HepG2 (cell line): Measurements from ENCODE around the gene SNRNP25. TPM values are rescaled to one million over a fixed set of nuclear protein-coding genes. Genes with fewer than 3 reads are reported as not detected.

Source experiments
- HIVEP1 ChIP-seq: sonication (generic); formaldehyde crosslinking; IDR thresholded peaks from 2 replicates; pipeline ENCODE4 v1.4.0; 2020; ENCODE audit warnings: mild to moderate bottlenecking, missing genetic modification reagents
- NCOA5 ChIP-seq: sonication (generic); formaldehyde crosslinking; IDR thresholded peaks from 2 replicates; pipeline ENCODE4 v1.4.0; 2020; ENCODE audit warnings: missing genetic modification reagents
- SCMH1 ChIP-seq: sonication (generic); formaldehyde crosslinking; IDR thresholded peaks from 2 replicates; pipeline ENCODE4 v1.9.0; 2021; ENCODE audit warnings: missing genetic modification reagents, mild to moderate bottlenecking, borderline replicate concordance
- SMYD3 ChIP-seq: sonication (generic); formaldehyde crosslinking; IDR thresholded peaks from 2 replicates; pipeline ENCODE4 v1.8.1; 2023; ENCODE audit warnings: mild to moderate bottlenecking, missing genetic modification reagents
- ZKSCAN5 ChIP-seq: sonication (generic); formaldehyde crosslinking; IDR thresholded peaks from 2 replicates; pipeline ENCODE4 v1.5.1; 2020; ENCODE audit warnings: mild to moderate bottlenecking, missing genetic modification reagents
- ZNF343 ChIP-seq: sonication (generic); formaldehyde crosslinking; IDR thresholded peaks from 2 replicates; pipeline ENCODE4 v1.4.0; 2020; ENCODE audit warnings: mild to moderate bottlenecking, missing genetic modification reagents
- ZNF484 ChIP-seq: sonication (generic); formaldehyde crosslinking; IDR thresholded peaks from 2 replicates; pipeline ENCODE4 v1.5.1; 2020; ENCODE audit warnings: mild to moderate bottlenecking, low read depth, missing genetic modification reagents, borderline replicate concordance
- ZSCAN31 ChIP-seq: sonication (generic); formaldehyde crosslinking; IDR thresholded peaks from 2 replicates; pipeline ENCODE4 v1.5.0; 2020; ENCODE audit warnings: low read depth, mild to moderate bottlenecking, missing genetic modification reagents
- polyA plus RNA-seq, 8 experiments: library from polyadenylated mRNA; depleted of rRNA in 3 of 8; stranded (reverse) in 7 of 8; unstranded in 1 of 8; fragments of >200 nt; fragmentation: Illumina TruSeq in 4 of 8; extraction: Trizol in 4 of 8; gene quantifications; 2 replicates each; pipeline versions ENCODE4 v1.2.1 to v1.2.3, GENCODE V29; 2011 to 2016; ENCODE audit warnings: low read depth in 4 of 8, missing spikeins in 1 of 8, mixed read lengths in 1 of 8; ENCODE audit not compliant: insufficient read depth in 1 of 8
- total RNA-seq, 5 experiments: library from RNA; depleted of rRNA; stranded (reverse); fragments of >200 nt; fragmentation: Illumina TruSeq; extraction: Trizol; gene quantifications; 2 replicates each; pipeline ENCODE4 v1.2.3, GENCODE V29; 2016; ENCODE audit warnings: low read depth in 1 of 5
- TF ChIP-seq, protein P1 (sequence below): sonication (generic); formaldehyde crosslinking; IDR thresholded peaks from 2 replicates; pipeline ENCODE4 v1.9.0; 2022; ENCODE audit warnings: missing genetic modification reagents, mild to moderate bottlenecking, borderline replicate concordance
- TF ChIP-seq, protein P2 (sequence below): sonication (generic); formaldehyde crosslinking; IDR thresholded peaks from 2 replicates; pipeline ENCODE4 v1.4.0; 2020; ENCODE audit warnings: missing genetic modification reagents
- TF ChIP-seq, protein P3 (sequence below): sonication (generic); formaldehyde crosslinking; IDR thresholded peaks from 2 replicates; pipeline ENCODE4 v1.4.0; 2020; ENCODE audit warnings: missing genetic modification reagents, borderline replicate concordance
- TF ChIP-seq, protein P4 (sequence below): sonication (generic); formaldehyde crosslinking; IDR thresholded peaks from 2 replicates; pipeline ENCODE4; 2020; ENCODE audit warnings: missing genetic modification reagents, mild to moderate bottlenecking, borderline replicate concordance
- TF ChIP-seq, protein P5 (sequence below): sonication (generic); formaldehyde crosslinking; IDR thresholded peaks from 2 replicates; pipeline ENCODE4 v1.4.0; 2020; ENCODE audit warnings: mild to moderate bottlenecking, missing genetic modification reagents
- TF ChIP-seq, protein P6 (sequence below): sonication (generic); formaldehyde crosslinking; IDR thresholded peaks from 2 replicates; pipeline ENCODE4 v1.5.0; 2020; ENCODE audit warnings: missing genetic modification reagents

Gene SNRNP25
- total and polyA plus RNA-seq, 2 of the 13 experiments (the other 11 are each of a cell fraction or from before 2014, with no cell fraction given), result 34.1 to 97.4 TPM

DNA sequence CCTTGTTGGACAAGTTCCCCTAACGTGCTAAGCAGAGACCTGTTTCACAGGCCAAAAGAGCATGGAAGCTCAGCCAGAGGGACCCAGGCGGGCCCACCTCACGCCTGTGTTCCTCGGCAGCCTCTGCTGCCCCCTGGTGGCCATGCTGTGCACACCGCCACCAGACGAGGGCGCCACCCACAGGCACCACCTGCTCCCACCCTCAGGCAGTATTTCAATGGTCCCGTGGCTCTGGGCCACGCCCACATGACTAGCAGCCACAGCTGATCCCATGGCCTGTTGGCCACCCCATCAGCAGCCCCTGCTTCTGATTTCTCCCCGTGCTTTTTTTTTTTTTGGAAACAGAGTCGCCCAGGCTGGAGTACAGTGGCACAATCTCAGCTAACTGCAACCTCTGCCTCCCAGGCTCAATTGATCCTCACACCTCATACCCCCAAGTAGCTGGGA is 43.3 kb downstream of the SNRNP25 start (continued):
- TF ChIP-seq ZNF343 (CRISPR knock-in tag) (peak; percentile 36; the same call in 1 of the 2 replicates), ZKSCAN5 (CRISPR knock-in tag) (no peak), SCMH1 (no peak), NCOA5 (no peak), ZNF484 (CRISPR knock-in tag) (no peak), ZSCAN31 (CRISPR knock-in tag) (no peak), SMYD3 (CRISPR knock-in tag) (no peak), HIVEP1 (CRISPR knock-in tag) (no peak)
- TF ChIP-seq, protein P1, sequence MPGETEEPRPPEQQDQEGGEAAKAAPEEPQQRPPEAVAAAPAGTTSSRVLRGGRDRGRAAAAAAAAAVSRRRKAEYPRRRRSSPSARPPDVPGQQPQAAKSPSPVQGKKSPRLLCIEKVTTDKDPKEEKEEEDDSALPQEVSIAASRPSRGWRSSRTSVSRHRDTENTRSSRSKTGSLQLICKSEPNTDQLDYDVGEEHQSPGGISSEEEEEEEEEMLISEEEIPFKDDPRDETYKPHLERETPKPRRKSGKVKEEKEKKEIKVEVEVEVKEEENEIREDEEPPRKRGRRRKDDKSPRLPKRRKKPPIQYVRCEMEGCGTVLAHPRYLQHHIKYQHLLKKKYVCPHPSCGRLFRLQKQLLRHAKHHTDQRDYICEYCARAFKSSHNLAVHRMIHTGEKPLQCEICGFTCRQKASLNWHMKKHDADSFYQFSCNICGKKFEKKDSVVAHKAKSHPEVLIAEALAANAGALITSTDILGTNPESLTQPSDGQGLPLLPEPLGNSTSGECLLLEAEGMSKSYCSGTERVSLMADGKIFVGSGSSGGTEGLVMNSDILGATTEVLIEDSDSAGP (CRISPR knock-in tag), result peak; percentile 65
- TF ChIP-seq, protein P2, sequence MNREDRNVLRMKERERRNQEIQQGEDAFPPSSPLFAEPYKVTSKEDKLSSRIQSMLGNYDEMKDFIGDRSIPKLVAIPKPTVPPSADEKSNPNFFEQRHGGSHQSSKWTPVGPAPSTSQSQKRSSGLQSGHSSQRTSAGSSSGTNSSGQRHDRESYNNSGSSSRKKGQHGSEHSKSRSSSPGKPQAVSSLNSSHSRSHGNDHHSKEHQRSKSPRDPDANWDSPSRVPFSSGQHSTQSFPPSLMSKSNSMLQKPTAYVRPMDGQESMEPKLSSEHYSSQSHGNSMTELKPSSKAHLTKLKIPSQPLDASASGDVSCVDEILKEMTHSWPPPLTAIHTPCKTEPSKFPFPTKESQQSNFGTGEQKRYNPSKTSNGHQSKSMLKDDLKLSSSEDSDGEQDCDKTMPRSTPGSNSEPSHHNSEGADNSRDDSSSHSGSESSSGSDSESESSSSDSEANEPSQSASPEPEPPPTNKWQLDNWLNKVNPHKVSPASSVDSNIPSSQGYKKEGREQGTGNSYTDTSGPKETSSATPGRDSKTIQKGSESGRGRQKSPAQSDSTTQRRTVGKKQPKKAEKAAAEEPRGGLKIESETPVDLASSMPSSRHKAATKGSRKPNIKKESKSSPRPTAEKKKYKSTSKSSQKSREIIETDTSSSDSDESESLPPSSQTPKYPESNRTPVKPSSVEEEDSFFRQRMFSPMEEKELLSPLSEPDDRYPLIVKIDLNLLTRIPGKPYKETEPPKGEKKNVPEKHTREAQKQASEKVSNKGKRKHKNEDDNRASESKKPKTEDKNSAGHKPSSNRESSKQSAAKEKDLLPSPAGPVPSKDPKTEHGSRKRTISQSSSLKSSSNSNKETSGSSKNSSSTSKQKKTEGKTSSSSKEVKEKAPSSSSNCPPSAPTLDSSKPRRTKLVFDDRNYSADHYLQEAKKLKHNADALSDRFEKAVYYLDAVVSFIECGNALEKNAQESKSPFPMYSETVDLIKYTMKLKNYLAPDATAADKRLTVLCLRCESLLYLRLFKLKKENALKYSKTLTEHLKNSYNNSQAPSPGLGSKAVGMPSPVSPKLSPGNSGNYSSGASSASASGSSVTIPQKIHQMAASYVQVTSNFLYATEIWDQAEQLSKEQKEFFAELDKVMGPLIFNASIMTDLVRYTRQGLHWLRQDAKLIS (CRISPR knock-in tag), result no peak
- TF ChIP-seq, protein P3, sequence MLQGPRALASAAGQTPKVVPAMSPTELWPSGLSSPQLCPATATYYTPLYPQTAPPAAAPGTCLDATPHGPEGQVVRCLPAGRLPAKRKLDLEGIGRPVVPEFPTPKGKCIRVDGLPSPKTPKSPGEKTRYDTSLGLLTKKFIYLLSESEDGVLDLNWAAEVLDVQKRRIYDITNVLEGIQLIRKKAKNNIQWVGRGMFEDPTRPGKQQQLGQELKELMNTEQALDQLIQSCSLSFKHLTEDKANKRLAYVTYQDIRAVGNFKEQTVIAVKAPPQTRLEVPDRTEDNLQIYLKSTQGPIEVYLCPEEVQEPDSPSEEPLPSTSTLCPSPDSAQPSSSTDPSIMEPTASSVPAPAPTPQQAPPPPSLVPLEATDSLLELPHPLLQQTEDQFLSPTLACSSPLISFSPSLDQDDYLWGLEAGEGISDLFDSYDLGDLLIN (CRISPR knock-in tag), result no peak
- TF ChIP-seq, protein P4, sequence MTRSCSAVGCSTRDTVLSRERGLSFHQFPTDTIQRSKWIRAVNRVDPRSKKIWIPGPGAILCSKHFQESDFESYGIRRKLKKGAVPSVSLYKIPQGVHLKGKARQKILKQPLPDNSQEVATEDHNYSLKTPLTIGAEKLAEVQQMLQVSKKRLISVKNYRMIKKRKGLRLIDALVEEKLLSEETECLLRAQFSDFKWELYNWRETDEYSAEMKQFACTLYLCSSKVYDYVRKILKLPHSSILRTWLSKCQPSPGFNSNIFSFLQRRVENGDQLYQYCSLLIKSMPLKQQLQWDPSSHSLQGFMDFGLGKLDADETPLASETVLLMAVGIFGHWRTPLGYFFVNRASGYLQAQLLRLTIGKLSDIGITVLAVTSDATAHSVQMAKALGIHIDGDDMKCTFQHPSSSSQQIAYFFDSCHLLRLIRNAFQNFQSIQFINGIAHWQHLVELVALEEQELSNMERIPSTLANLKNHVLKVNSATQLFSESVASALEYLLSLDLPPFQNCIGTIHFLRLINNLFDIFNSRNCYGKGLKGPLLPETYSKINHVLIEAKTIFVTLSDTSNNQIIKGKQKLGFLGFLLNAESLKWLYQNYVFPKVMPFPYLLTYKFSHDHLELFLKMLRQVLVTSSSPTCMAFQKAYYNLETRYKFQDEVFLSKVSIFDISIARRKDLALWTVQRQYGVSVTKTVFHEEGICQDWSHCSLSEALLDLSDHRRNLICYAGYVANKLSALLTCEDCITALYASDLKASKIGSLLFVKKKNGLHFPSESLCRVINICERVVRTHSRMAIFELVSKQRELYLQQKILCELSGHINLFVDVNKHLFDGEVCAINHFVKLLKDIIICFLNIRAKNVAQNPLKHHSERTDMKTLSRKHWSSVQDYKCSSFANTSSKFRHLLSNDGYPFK (CRISPR knock-in tag), result peak; percentile 42; the same call in 1 of the 2 replicates
- TF ChIP-seq, protein P5, sequence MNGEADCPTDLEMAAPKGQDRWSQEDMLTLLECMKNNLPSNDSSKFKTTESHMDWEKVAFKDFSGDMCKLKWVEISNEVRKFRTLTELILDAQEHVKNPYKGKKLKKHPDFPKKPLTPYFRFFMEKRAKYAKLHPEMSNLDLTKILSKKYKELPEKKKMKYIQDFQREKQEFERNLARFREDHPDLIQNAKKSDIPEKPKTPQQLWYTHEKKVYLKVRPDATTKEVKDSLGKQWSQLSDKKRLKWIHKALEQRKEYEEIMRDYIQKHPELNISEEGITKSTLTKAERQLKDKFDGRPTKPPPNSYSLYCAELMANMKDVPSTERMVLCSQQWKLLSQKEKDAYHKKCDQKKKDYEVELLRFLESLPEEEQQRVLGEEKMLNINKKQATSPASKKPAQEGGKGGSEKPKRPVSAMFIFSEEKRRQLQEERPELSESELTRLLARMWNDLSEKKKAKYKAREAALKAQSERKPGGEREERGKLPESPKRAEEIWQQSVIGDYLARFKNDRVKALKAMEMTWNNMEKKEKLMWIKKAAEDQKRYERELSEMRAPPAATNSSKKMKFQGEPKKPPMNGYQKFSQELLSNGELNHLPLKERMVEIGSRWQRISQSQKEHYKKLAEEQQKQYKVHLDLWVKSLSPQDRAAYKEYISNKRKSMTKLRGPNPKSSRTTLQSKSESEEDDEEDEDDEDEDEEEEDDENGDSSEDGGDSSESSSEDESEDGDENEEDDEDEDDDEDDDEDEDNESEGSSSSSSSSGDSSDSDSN (CRISPR knock-in tag), result peak; percentile 50; the same call in 1 of the 2 replicates
- TF ChIP-seq, protein P6, sequence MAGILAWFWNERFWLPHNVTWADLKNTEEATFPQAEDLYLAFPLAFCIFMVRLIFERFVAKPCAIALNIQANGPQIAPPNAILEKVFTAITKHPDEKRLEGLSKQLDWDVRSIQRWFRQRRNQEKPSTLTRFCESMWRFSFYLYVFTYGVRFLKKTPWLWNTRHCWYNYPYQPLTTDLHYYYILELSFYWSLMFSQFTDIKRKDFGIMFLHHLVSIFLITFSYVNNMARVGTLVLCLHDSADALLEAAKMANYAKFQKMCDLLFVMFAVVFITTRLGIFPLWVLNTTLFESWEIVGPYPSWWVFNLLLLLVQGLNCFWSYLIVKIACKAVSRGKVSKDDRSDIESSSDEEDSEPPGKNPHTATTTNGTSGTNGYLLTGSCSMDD (CRISPR knock-in tag), result no peak
